Psoas muscle (tissue), 8 donors: ENCODE results near the gene UBE2L5. TPM values are rescaled to one million over a fixed set of nuclear protein-coding genes. Genes with fewer than 3 reads are reported as not detected.

Experiments used
- ATAC-seq, 4 donors: fragments of 200-7000 bp; cut with Tn5 transposase; one replicate each; pipeline ENCODE4 v1.9.1; 2020; ENCODE audit warnings: moderate library complexity in 3 of 4, mild to moderate bottlenecking in 2 of 4
- DNase-seq, 2 donors: peaks; one replicate each; pipeline ENCODE4 v3.0.0-alpha.2; 2020
- H3K27ac ChIP-seq: fragments of 200-600 bp; one replicate; pipeline ENCODE4 v1.8.0; 2022
- H3K27me3 ChIP-seq, 3 donors: fragments of 200-600 bp in 1 of 3; one replicate each; pipeline versions ENCODE4 v1.6.1 to v1.8.0; 2013 to 2022; ENCODE audit warnings: low read length in 2 of 3, mild to moderate bottlenecking in 2 of 3, moderate library complexity in 1 of 3; ENCODE audit not compliant: insufficient read depth in 3 of 3
- H3K36me3 ChIP-seq, 2 donors: fragments of 200-600 bp in 1 of 2; one replicate each; pipeline versions ENCODE4 v1.6.1 to v1.8.0; 2013 to 2022; ENCODE audit warnings: low read depth in 1 of 2, mild to moderate bottlenecking in 1 of 2, moderate library complexity in 1 of 2; ENCODE audit not compliant: insufficient read depth in 1 of 2
- H3K4me1 ChIP-seq: fragments of 200-600 bp; one replicate; pipeline ENCODE4 v1.8.0; 2022
- H3K4me3 ChIP-seq: fragments of 200-600 bp; one replicate; pipeline ENCODE4 v1.8.0; 2022; ENCODE audit warnings: mild to moderate bottlenecking
- H3K9me3 ChIP-seq: fragments of 200-600 bp; one replicate; pipeline ENCODE4 v1.8.0; 2022
- CTCF ChIP-seq: fragments of 200-600 bp; IDR thresholded peaks from one replicate; pipeline ENCODE4 v1.8.0; 2022; ENCODE audit warnings: antibody characterized with exemption
- WGBS, 3 donors: extraction: QIAGEN DNeasy Blood & Tissue Kit; methylation state at CpG; one replicate each; pipeline versions ENCODE4 v1.1.6 to v1.1.7; 2013; 5-methylcytosine and 5-hydroxymethylcytosine counted together
- intact Hi-C, 2 donors: fragments of 100-400 bp; cut with DNase I; formaldehyde crosslinking; loops; one replicate each; pipeline versions ENCODE4 v1.11.0 to v1.14.2; 2022
- polyA plus RNA-seq, 3 donors: library from polyadenylated mRNA; stranded (reverse); fragments of 200-250 nt; gene quantifications; one replicate each; pipeline ENCODE4 v1.2.3, GENCODE V29; 2013
- total RNA-seq, 4 donors: library from RNA; stranded (reverse); fragmentation: NEBNext Ultra II Directional in 2 of 4; extraction: Animal tissue kit (Norgen Biotek cat#: 25700) in 2 of 4; gene quantifications; one replicate each; pipeline versions ENCODE4 v1.2.1 to v1.2.4, GENCODE V29; 2021 to 2023
- donor health status: healthy with polysubstance abuse.
- donor health status: DM: no; HTN: no; CAD: no; lungs with moderate emphysema.
- donor health status: Bipolar disorder and iron deficiency.
- donor health status: healthy.
- donor health status: DM: yes; HTN: yes; CAD: no.
- donor health status: DM: no; HTN: no; CAD: no.
- donor health status: DM: no; HTN: no; CAD: no.
- donor health status: DM: yes; HTN: yes; CAD: no.

Gene UBE2L5
- total and polyA plus RNA-seq, 7 donors: not detected

GRCh38 chr13:30429721-30430694 lies 7.7 kb downstream of the UBE2L5 start:
- no peak for DNase-seq
- no peak for TF ChIP-seq CTCF
- H3K4me1 ChIP-seq: peaks cover 34% of the 10 kb centered on the region
- ATAC-seq: peak; percentile 87 to 92 (median 88)
- no peaks in the 10 kb centered on the region for H3K27me3 ChIP-seq
- H3K27ac ChIP-seq: peak overlapping the region; percentile 59
- H3K4me3 ChIP-seq: no peak overlapping the region
- H3K9me3 ChIP-seq: no peaks in the 10 kb centered on the region
- 58 to 60% (median 60%) methylated on average over 6 of the region's 6 CpGs for WGBS, 3 donors
- H3K36me3 ChIP-seq: no peaks in the 10 kb centered on the region
- intact Hi-C loops: no loop called here

GRCh38 chr13:30431269-30431940 lies 9.1 kb downstream of the UBE2L5 start:
- no peak overlapping the region for H3K4me3 ChIP-seq
- peaks cover 34% of the 10 kb centered on the region for H3K4me1 ChIP-seq
- DNase-seq (no peak), ATAC-seq (peak in 3 of 4 donors; percentile 53 to 64 (median 63))
- WGBS, 3 donors: 59 to 65% (median 63%) methylated on average over 2 of the region's 2 CpGs
- no peaks in the 10 kb centered on the region for H3K9me3 ChIP-seq
- no peak overlapping the region for H3K27ac ChIP-seq
- TF ChIP-seq CTCF: no peak
- intact Hi-C loops: no loop called here
- H3K36me3 ChIP-seq: no peaks in the 10 kb centered on the region
- H3K27me3 ChIP-seq: no peaks in the 10 kb centered on the region

GRCh38 chr13:30435911-30436451 lies 13.7 kb downstream of the UBE2L5 start:
- no peak overlapping the region for H3K27ac ChIP-seq
- ATAC-seq (no peak), DNase-seq (no peak)
- H3K36me3 ChIP-seq: no peaks in the 10 kb centered on the region
- no peak for TF ChIP-seq CTCF
- H3K27me3 ChIP-seq: no peaks in the 10 kb centered on the region
- H3K4me3 ChIP-seq: no peak overlapping the region
- intact Hi-C loops: no loop called here
- H3K4me1 ChIP-seq: peaks cover 10% of the 10 kb centered on the region
- no peaks in the 10 kb centered on the region for H3K9me3 ChIP-seq
- WGBS, 3 donors: 61 to 72% (median 67%) methylated on average over 3 of the region's 3 CpGs

- WGBS, 3 donors: 88 to 92% (median 92%) methylated on average over 8 of the region's 8 CpGs
- no peak for TF ChIP-seq CTCF
- ATAC-seq: no peak
Measured at GRCh38 chr13:30437177-30437576, 14.9 kb downstream of the UBE2L5 start.

More at GRCh38 chr13:30437177-30437576, 14.9 kb downstream of the UBE2L5 start:
- no peaks in the 10 kb centered on the region for H3K36me3 ChIP-seq
- no peak overlapping the region for H3K4me3 ChIP-seq
- no peaks in the 10 kb centered on the region for H3K9me3 ChIP-seq
- no peak overlapping the region for H3K27ac ChIP-seq
- H3K4me1 ChIP-seq: no peaks in the 10 kb centered on the region
- no peak for DNase-seq
- H3K27me3 ChIP-seq: no peaks in the 10 kb centered on the region
- intact Hi-C loops: no loop called here
